ENCODE measurements around the gene CDC42. TPM values are rescaled to one million over a fixed set of nuclear protein-coding genes. Genes with fewer than 3 reads are reported as not detected.

The CDC42 gene
- total and polyA plus RNA-seq, 7 experiments from 2014 or later = 186 to 427 (median 305) TPM

DNA sequence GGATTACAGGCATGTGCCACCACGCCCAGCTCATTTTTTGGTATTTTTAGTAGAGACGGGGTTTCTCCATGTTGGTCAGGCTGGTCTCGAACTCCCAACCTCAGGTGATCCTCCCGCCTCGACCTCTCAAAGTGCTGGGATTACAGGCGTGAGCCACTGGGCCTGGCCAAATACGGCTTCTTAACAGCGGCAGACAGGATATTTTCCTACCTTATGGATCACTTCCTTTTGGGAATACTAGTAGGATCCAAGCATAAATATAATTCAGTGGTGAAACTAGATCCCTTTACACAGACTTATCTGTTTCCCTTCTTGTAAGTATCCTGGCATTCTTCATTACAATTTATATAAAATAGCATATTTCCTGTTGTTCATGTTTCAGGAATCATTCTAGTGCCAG, 49.5 kb downstream of the CDC42 start:
- H3K9me3 Mint-ChIP-seq = no peaks in the 10 kb centered on the region
- CTCF ChIA-PET = interaction anchor here (0.6 kb wide), 1 partner anchor 33 kb away, joined by 4 read pairs; no protein-coding TSS in a partner anchor
- ATAC-seq (no peak), DNase-seq (no peak)
- no peak overlapping the region for H3K4me3 ChIP-seq (ENCODE audit: low read length)
- peak overlapping the region in 3 of 9 donors; percentile 85 to 88 (median 88) for H3K27ac Mint-ChIP-seq
- no peaks in the 10 kb centered on the region for H3K27me3 ChIP-seq (ENCODE audit: control insufficient read depth in 2 of 2, insufficient read depth in 2 of 2, low read length in 2 of 2)
- H3K36me3 ChIP-seq (ENCODE audit: control insufficient read depth in 2 of 3, insufficient read depth in 3 of 3, low read length in 3 of 3) = peaks cover 0 to 32% (median 0%) of the 10 kb centered on the region in 3 experiments
- peaks cover 0 to 40% (median 10%) of the 10 kb centered on the region in 5 donors for H3K36me3 Mint-ChIP-seq
- no peaks in the 10 kb centered on the region for H3K9me3 ChIP-seq (ENCODE audit: control insufficient read depth in 2 of 3, low read length in 3 of 3)
- intact Hi-C loops (cut with micrococcal nuclease) = loop anchor here in 1 of 2 donors (1.0 kb wide), 1 partner anchor 12 kb away; no protein-coding TSS in a partner anchor
- no peak overlapping the region for H3K27ac ChIP-seq (ENCODE audit: low read depth, low read length)
- no peak overlapping the region for H3K4me3 Mint-ChIP-seq
- H3K4me1 ChIP-seq (ENCODE audit: control insufficient read depth in 2 of 2, insufficient read depth in 2 of 2, low read length in 2 of 2) = peaks cover 28 to 52% of the 10 kb centered on the region in 2 donors
- POLR2A ChIA-PET = interaction anchor here (1.8 to 3.1 kb wide), 3 partner anchors 9 to 77 kb away, joined by 5 to 10 read pairs (median 9); no protein-coding TSS in a partner anchor
- no peaks in the 10 kb centered on the region for H3K27me3 Mint-ChIP-seq
- H3K4me1 Mint-ChIP-seq = peaks cover 53 to 96% (median 90%) of the 10 kb centered on the region in 7 donors

GRCh38 chr1:22102746-22103145, 50.2 kb downstream of the CDC42 start:
- Histone ChIP-seq H3K4me3 (ENCODE audit: low read length) (no peak overlapping the region), H3K9me3 (ENCODE audit: control insufficient read depth in 2 of 3, low read length in 3 of 3) (no peaks in the 10 kb centered on the region), H3K36me3 (ENCODE audit: control insufficient read depth in 2 of 3, insufficient read depth in 3 of 3, low read length in 3 of 3) (peaks cover 0 to 24% (median 0%) of the 10 kb centered on the region in 3 experiments), H3K4me1 (ENCODE audit: control insufficient read depth in 2 of 2, insufficient read depth in 2 of 2, low read length in 2 of 2) (peaks cover 28 to 52% of the 10 kb centered on the region in 2 donors), H3K27ac (ENCODE audit: low read depth, low read length) (peak overlapping the region; percentile 42), H3K27me3 (ENCODE audit: control insufficient read depth in 2 of 2, insufficient read depth in 2 of 2, low read length in 2 of 2) (no peaks in the 10 kb centered on the region)
- Mint-ChIP-seq H3K36me3 (peaks cover 0 to 34% (median 10%) of the 10 kb centered on the region in 5 donors), H3K4me3 (peak overlapping the region in 7 of 10 donors; percentile 5 to 75 (median 23)), H3K27ac (peak overlapping the region; percentile 21 to 94 (median 85)), H3K4me1 (peaks cover 53 to 97% (median 83%) of the 10 kb centered on the region in 7 donors), H3K9me3 (no peaks in the 10 kb centered on the region), H3K27me3 (no peaks in the 10 kb centered on the region)
- POLR2A ChIA-PET = interaction anchor here (0.6 to 2.5 kb wide), 4 partner anchors 10 to 1428 kb away, joined by 3 to 5 read pairs (median 3); no protein-coding TSS in a partner anchor
- intact Hi-C loops (cut with micrococcal nuclease) = no loop called here
- ATAC-seq = no peak
- CTCF ChIA-PET = interaction anchor here (1.0 kb wide), 1 partner anchor 9 kb away, joined by 4 read pairs; no protein-coding TSS in a partner anchor
- DNase-seq = no peak

DNA sequence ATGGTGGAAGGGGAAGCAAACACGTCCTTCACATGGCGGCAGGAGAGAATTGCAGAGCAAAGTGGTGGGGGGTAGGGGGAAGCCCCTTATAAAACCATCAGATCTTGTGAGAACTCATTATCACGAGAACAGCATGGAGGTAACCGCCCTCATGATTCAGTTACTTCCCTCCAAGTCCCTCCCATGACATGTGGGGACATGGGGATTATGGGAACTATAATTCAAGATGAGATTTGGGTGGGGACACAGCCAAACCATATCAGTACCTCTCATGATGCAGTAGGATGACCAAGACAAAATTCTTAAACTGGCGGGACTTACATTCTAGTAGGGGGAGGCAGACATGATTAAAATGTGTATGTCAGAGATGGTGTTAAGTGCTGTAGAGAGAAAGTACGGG, 51.6 kb downstream of the CDC42 start:
- no peaks in the 10 kb centered on the region for H3K9me3 Mint-ChIP-seq
- no peak for ATAC-seq
- H3K27me3 ChIP-seq (ENCODE audit: control insufficient read depth in 2 of 2, insufficient read depth in 2 of 2, low read length in 2 of 2) = no peaks in the 10 kb centered on the region
- H3K4me3 ChIP-seq (ENCODE audit: low read length) = no peak overlapping the region
- intact Hi-C loops (cut with micrococcal nuclease) = loop anchor here (2.0 kb wide), 2 partner anchors 171 to 313 kb away; no protein-coding TSS in a partner anchor
- peaks cover 0 to 36% (median 10%) of the 10 kb centered on the region in 5 donors for H3K36me3 Mint-ChIP-seq
- no peaks in the 10 kb centered on the region for H3K27me3 Mint-ChIP-seq
- H3K4me1 Mint-ChIP-seq = peaks cover 55 to 97% (median 85%) of the 10 kb centered on the region in 7 donors
- CTCF ChIA-PET = interaction anchor here (0.6 to 1.8 kb wide), 3 partner anchors 80 to 770 kb away, joined by 3 to 5 read pairs (median 3); no protein-coding TSS in a partner anchor
- POLR2A ChIA-PET = interaction anchor here (0.6 to 2.5 kb wide), 6 partner anchors 11 to 331 kb away, joined by 3 to 12 read pairs (median 4); no protein-coding TSS in a partner anchor
- H3K4me1 ChIP-seq (ENCODE audit: control insufficient read depth in 2 of 2, insufficient read depth in 2 of 2, low read length in 2 of 2) = peaks cover 28 to 51% of the 10 kb centered on the region in 2 donors
- peak overlapping the region in 9 of 10 donors; percentile 36 to 80 (median 63) for H3K4me3 Mint-ChIP-seq
- no peaks in the 10 kb centered on the region for H3K9me3 ChIP-seq (ENCODE audit: control insufficient read depth in 2 of 3, low read length in 3 of 3)
- H3K36me3 ChIP-seq (ENCODE audit: control insufficient read depth in 2 of 3, insufficient read depth in 3 of 3, low read length in 3 of 3) = peaks cover 0 to 25% (median 0%) of the 10 kb centered on the region in 3 experiments
- peak overlapping the region; percentile 41 for H3K27ac ChIP-seq (ENCODE audit: low read depth, low read length)
- H3K27ac Mint-ChIP-seq = peak overlapping the region; percentile 70 to 94 (median 88)
- DNase-seq = no peak

DNA sequence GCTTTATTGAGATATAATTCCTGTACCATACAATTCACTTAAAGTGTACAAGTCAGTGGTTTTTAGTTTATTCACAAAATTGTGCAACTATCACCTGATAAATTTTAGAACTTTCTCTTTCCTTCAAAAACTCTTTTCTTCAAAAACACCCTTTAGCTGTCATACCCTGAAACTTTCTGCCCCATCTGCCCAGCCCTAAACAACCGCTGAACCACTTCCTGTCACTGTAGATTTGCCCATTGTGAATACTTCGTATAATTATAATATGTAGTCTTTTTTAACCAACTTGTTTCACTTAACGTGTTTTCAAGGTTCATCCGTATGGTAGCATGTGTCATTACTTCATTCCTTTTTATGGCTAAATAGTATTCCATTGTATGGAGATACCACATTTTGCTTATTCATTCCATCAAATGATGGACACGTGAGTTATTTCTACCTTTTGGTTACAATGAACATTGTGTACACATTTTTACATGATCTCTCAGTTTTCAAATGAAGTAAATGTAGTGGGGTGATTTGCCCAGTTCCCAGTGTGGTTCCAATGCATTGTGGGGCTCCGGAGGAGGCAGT, 52.4 kb downstream of the CDC42 start:
- H3K9me3 ChIP-seq (ENCODE audit: control insufficient read depth in 2 of 3, low read length in 3 of 3) = no peaks in the 10 kb centered on the region
- intact Hi-C loops (cut with micrococcal nuclease) = loop anchor here (1.0 to 2.0 kb wide), 7 partner anchors 13 to 537 kb away; no protein-coding TSS in a partner anchor
- H3K27me3 Mint-ChIP-seq = no peaks in the 10 kb centered on the region
- DNase-seq = peak in 7 of 9 donors; percentile 49 to 77 (median 68)
- ChIA-PET CTCF (interaction anchor here (0.5 to 1.8 kb wide), 10 partner anchors 8 to 478 kb away, joined by 3 to 6 read pairs (median 4); no protein-coding TSS in a partner anchor), POLR2A (interaction anchor here (0.8 to 2.1 kb wide), 7 partner anchors 13 to 201 kb away, joined by 3 to 12 read pairs (median 4); no protein-coding TSS in a partner anchor)
- H3K4me3 ChIP-seq (ENCODE audit: low read length) = peak overlapping the region; percentile 2
- peak; percentile 76 for ATAC-seq
- H3K4me3 Mint-ChIP-seq = peak overlapping the region; percentile 36 to 79 (median 58)
- H3K9me3 Mint-ChIP-seq = no peaks in the 10 kb centered on the region
- H3K36me3 ChIP-seq (ENCODE audit: control insufficient read depth in 2 of 3, insufficient read depth in 3 of 3, low read length in 3 of 3) = peaks cover 0 to 22% (median 0%) of the 10 kb centered on the region in 3 experiments
- peaks cover 51 to 93% (median 80%) of the 10 kb centered on the region in 7 donors for H3K4me1 Mint-ChIP-seq
- no peaks in the 10 kb centered on the region for H3K27me3 ChIP-seq (ENCODE audit: control insufficient read depth in 2 of 2, insufficient read depth in 2 of 2, low read length in 2 of 2)
- H3K27ac Mint-ChIP-seq = peak overlapping the region; percentile 70 to 94 (median 88)
- H3K36me3 Mint-ChIP-seq = peaks cover 0 to 38% (median 6%) of the 10 kb centered on the region in 5 donors
- H3K4me1 ChIP-seq (ENCODE audit: control insufficient read depth in 2 of 2, insufficient read depth in 2 of 2, low read length in 2 of 2) = peaks cover 25 to 47% of the 10 kb centered on the region in 2 donors
- peak overlapping the region; percentile 41 for H3K27ac ChIP-seq (ENCODE audit: low read depth, low read length)

GRCh38 chr1:22105611-22106207, 53.2 kb downstream of the CDC42 start:
- H3K9me3 ChIP-seq (ENCODE audit: control insufficient read depth in 2 of 3, low read length in 3 of 3) = no peaks in the 10 kb centered on the region
- Mint-ChIP-seq H3K9me3 (no peaks in the 10 kb centered on the region), H3K27ac (peak overlapping the region; percentile 70 to 94 (median 88)), H3K27me3 (no peaks in the 10 kb centered on the region), H3K4me1 (peaks cover 49 to 86% (median 72%) of the 10 kb centered on the region in 7 donors), H3K36me3 (peaks cover 0 to 38% (median 6%) of the 10 kb centered on the region in 5 donors), H3K4me3 (peak overlapping the region; percentile 22 to 79 (median 48))
- peaks cover 0 to 21% (median 0%) of the 10 kb centered on the region in 3 experiments for H3K36me3 ChIP-seq (ENCODE audit: control insufficient read depth in 2 of 3, insufficient read depth in 3 of 3, low read length in 3 of 3)
- H3K4me3 ChIP-seq (ENCODE audit: low read length) = peak overlapping the region; percentile 2
- peak overlapping the region; percentile 24 for H3K27ac ChIP-seq (ENCODE audit: low read depth, low read length)
- peaks cover 25 to 41% of the 10 kb centered on the region in 2 donors for H3K4me1 ChIP-seq (ENCODE audit: control insufficient read depth in 2 of 2, insufficient read depth in 2 of 2, low read length in 2 of 2)
- ATAC-seq = peak; percentile 79
- H3K27me3 ChIP-seq (ENCODE audit: control insufficient read depth in 2 of 2, insufficient read depth in 2 of 2, low read length in 2 of 2) = no peaks in the 10 kb centered on the region
- intact Hi-C loops (cut with micrococcal nuclease) = loop anchor here (1.0 to 2.0 kb wide), 7 partner anchors 13 to 537 kb away; no protein-coding TSS in a partner anchor
- peak in 7 of 9 donors; percentile 34 to 61 (median 51) for DNase-seq
- ChIA-PET CTCF (interaction anchor here (0.5 to 1.8 kb wide), 9 partner anchors 9 to 536 kb away, joined by 3 to 6 read pairs (median 3); no protein-coding TSS in a partner anchor), POLR2A (interaction anchor here (0.7 to 2.1 kb wide), 6 partner anchors 8 to 202 kb away, joined by 3 to 12 read pairs (median 4); no protein-coding TSS in a partner anchor)

DNA sequence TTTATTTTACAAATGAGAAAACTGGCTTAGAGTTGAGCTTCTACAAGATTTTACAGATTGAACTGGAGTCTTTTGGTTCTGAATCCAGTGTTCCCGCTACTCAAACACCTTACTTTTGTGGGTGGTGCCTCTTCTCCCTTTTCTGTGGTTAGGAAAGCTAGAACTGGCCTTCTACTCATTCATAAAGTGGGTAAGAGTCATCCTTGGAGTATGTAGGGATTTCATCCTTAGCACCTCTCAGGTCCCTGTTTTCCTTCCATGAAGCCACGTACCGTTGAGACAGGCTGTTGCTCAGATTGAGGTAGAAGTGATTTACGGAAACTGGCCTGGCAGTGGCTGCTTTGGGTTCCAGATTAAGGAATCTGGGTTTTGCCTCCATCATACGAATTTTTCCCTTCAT, 54.6 kb downstream of the CDC42 start:
- peaks cover 48 to 80% (median 67%) of the 10 kb centered on the region in 7 donors for H3K4me1 Mint-ChIP-seq
- H3K27me3 Mint-ChIP-seq = no peaks in the 10 kb centered on the region
- H3K36me3 ChIP-seq (ENCODE audit: control insufficient read depth in 2 of 3, insufficient read depth in 3 of 3, low read length in 3 of 3) = peaks cover 0 to 29% (median 3%) of the 10 kb centered on the region in 3 experiments
- peak overlapping the region in 8 of 9 donors; percentile 30 to 90 (median 61) for H3K27ac Mint-ChIP-seq
- ATAC-seq = no peak
- ChIA-PET CTCF (interaction anchor here (0.6 to 0.7 kb wide), 2 partner anchors 35 to 43 kb away, joined by 3 read pairs; no protein-coding TSS in a partner anchor), POLR2A (interaction anchor here (0.5 to 1.2 kb wide), 4 partner anchors 11 to 80 kb away, joined by 3 read pairs; no protein-coding TSS in a partner anchor)
- H3K27ac ChIP-seq (ENCODE audit: low read depth, low read length) = no peak overlapping the region
- DNase-seq = no peak
- peaks cover 0 to 37% (median 4%) of the 10 kb centered on the region in 5 donors for H3K36me3 Mint-ChIP-seq
- H3K9me3 Mint-ChIP-seq = no peaks in the 10 kb centered on the region
- peaks cover 25 to 34% of the 10 kb centered on the region in 2 donors for H3K4me1 ChIP-seq (ENCODE audit: control insufficient read depth in 2 of 2, insufficient read depth in 2 of 2, low read length in 2 of 2)
- intact Hi-C loops (cut with micrococcal nuclease) = no loop called here
- H3K27me3 ChIP-seq (ENCODE audit: control insufficient read depth in 2 of 2, insufficient read depth in 2 of 2, low read length in 2 of 2) = no peaks in the 10 kb centered on the region
- peak overlapping the region in 1 of 10 donors; percentile 5 for H3K4me3 Mint-ChIP-seq
- H3K9me3 ChIP-seq (ENCODE audit: control insufficient read depth in 2 of 3, low read length in 3 of 3) = no peaks in the 10 kb centered on the region
- H3K4me3 ChIP-seq (ENCODE audit: low read length) = no peak overlapping the region

All from naive thymus-derived CD4-positive, alpha-beta T cell (primary cell).